NB4 (cell line): ENCODE measurements around the gene SPIB.

Experiments
- CTCF ChIP-seq: IDR thresholded peaks from one replicate; pipeline ENCODE4 v1.5.1; 2012; ENCODE audit warnings: low read depth, low read length
- POLR2A ChIP-seq: IDR thresholded peaks from 2 replicates; pipeline ENCODE4 v1.6.1; 2011; ENCODE audit warnings: mild to moderate bottlenecking; ENCODE audit not compliant: insufficient read length; ENCODE audit errors: extremely low read depth

- TF ChIP-seq CTCF (no peak), POLR2A (no peak)
Observed at GRCh38 chr19:50465986-50466705, 47.4 kb downstream of the SPIB start.
